ENCODE results near the gene CAT.

CAT gene

GRCh38 chr11:34499719-34500500 lies 61.2 kb downstream of the CAT start:
- no peak for DNase-seq

GRCh38 chr11:34501500-34501899 lies 62.8 kb downstream of the CAT start:
- peak; percentile 30 for DNase-seq

GRCh38 chr11:34501949-34502348 lies 63.2 kb downstream of the CAT start:
- no peak for DNase-seq

GRCh38 chr11:34502949-34503348 lies 64.2 kb downstream of the CAT start:
- DNase-seq, result no peak

- DNase-seq, result no peak
Measured at GRCh38 chr11:34505874-34506273, 67.1 kb downstream of the CAT start.

GRCh38 chr11:34507156-34507555 lies 68.4 kb downstream of the CAT start:
- no peak for DNase-seq

GRCh38 chr11:34507610-34508009 lies 68.9 kb downstream of the CAT start:
- DNase-seq, result no peak

GRCh38 chr11:34508524-34508923 lies 69.8 kb downstream of the CAT start:
- no peak for DNase-seq

- DNase-seq, result peak; percentile 13
Measured at GRCh38 chr11:34509336-34509876, 70.7 kb downstream of the CAT start.

- DNase-seq, result no peak
Measured at GRCh38 chr11:34510218-34510617, 71.5 kb downstream of the CAT start.

GRCh38 chr11:34510673-34511072 lies 71.9 kb downstream of the CAT start:
- DNase-seq, result no peak

- peak; percentile 54 for DNase-seq
Measured at GRCh38 chr11:34512840-34513681, 74.3 kb downstream of the CAT start.

GRCh38 chr11:34513682-34514449 lies 75.1 kb downstream of the CAT start, which contains the start of gene ELF5:
ELF5 (minus strand) TSS chr11:34513794; CDS start chr11:34505749, 8,045 bp downstream.
- DNase-seq, result peak; percentile 16

- no peak for DNase-seq
Measured at GRCh38 chr11:34514597-34514996, 75.9 kb downstream of the CAT start.

- DNase-seq, result no peak
Measured at GRCh38 chr11:34516247-34517040, 77.7 kb downstream of the CAT start.

GRCh38 chr11:34519595-34520235 lies 81.0 kb downstream of the CAT start:
- DNase-seq, result no peak

GRCh38 chr11:34521265-34521664 lies 82.5 kb downstream of the CAT start:
- no peak for DNase-seq
